Astrocyte (in vitro differentiated cells and primary cell): ENCODE measurements around the gene CACNA1C. TPM values are rescaled to one million over a fixed set of nuclear protein-coding genes. Genes with fewer than 3 reads are reported as not detected.
A peak's percentile ranks its signal among the peaks of the same experiment; 100 is the strongest.

Experiments used
- DNase-seq: peaks from one replicate; pipeline ENCODE4 v3.0.0-alpha.2; 2010; ENCODE audit warnings: low read depth
- FAIRE-seq: peaks from 2 replicates; lab custom pipeline; 2011; peaks lifted over from hg19 to GRCh38; lab: Jason Lieb, UNC
- H2AFZ ChIP-seq: 2 replicates; pipeline ENCODE4 v1.6.0; 2012; ENCODE audit warnings: low read depth, low read length, inconsistent platforms
- H3K27ac ChIP-seq: 2 replicates; pipeline ENCODE4 v1.5.1; 2011; ENCODE audit warnings: low read depth, low read length, inconsistent platforms
- H3K27me3 ChIP-seq: 2 replicates; pipeline ENCODE4 v1.6.0; 2011; ENCODE audit warnings: low read length, inconsistent platforms; ENCODE audit not compliant: insufficient read depth
- H3K36me3 ChIP-seq: 2 replicates; pipeline ENCODE4 v1.5.1; 2011; ENCODE audit warnings: low read length, inconsistent platforms; ENCODE audit not compliant: insufficient read depth
- H3K4me1 ChIP-seq: 2 replicates; pipeline ENCODE4 v1.5.1; 2011; ENCODE audit warnings: low read length, inconsistent platforms; ENCODE audit not compliant: insufficient read depth
- H3K4me2 ChIP-seq: 2 replicates; pipeline ENCODE4 v1.6.0; 2012; ENCODE audit warnings: low read length, inconsistent platforms
- H3K4me3 ChIP-seq: 2 replicates; pipeline ENCODE4 v1.5.1; 2011; ENCODE audit warnings: low read depth, mild to moderate bottlenecking, low read length, inconsistent platforms; ENCODE audit not compliant: insufficient read depth
- H3K79me2 ChIP-seq: 2 replicates; pipeline ENCODE4 v1.6.0; 2012; ENCODE audit warnings: mild to moderate bottlenecking, low read length, inconsistent platforms; ENCODE audit not compliant: insufficient read depth
- H3K9ac ChIP-seq: 2 replicates; pipeline ENCODE4 v1.6.0; 2012; ENCODE audit warnings: mild to moderate bottlenecking, low read length, inconsistent platforms
- H3K9me3 ChIP-seq: 2 replicates; pipeline ENCODE4 v1.5.1; 2012; ENCODE audit warnings: low read depth, mild to moderate bottlenecking, low read length, inconsistent platforms; ENCODE audit not compliant: insufficient read depth
- H4K20me1 ChIP-seq: 2 replicates; pipeline ENCODE4 v1.6.0; 2012; ENCODE audit warnings: low read length, inconsistent platforms; ENCODE audit not compliant: insufficient read depth
- H3K27ac Mint-ChIP-seq: one replicate; pipeline ENCODE4 v1.8.0; 2021; ENCODE audit warnings: mild to moderate bottlenecking, mixed read lengths; ENCODE audit not compliant: unreplicated experiment
- H3K27me3 Mint-ChIP-seq: one replicate; pipeline ENCODE4 v1.8.0; 2021; ENCODE audit warnings: low read depth, mixed read lengths; ENCODE audit not compliant: unreplicated experiment
- H3K36me3 Mint-ChIP-seq: one replicate; pipeline ENCODE4 v1.8.0; 2021; ENCODE audit warnings: low read depth, mixed read lengths; ENCODE audit not compliant: unreplicated experiment
- H3K4me1 Mint-ChIP-seq: one replicate; pipeline ENCODE4 v1.8.0; 2021; ENCODE audit warnings: low read depth, mixed read lengths; ENCODE audit not compliant: unreplicated experiment
- H3K4me3 Mint-ChIP-seq: one replicate; pipeline ENCODE4 v1.8.0; 2021; ENCODE audit warnings: mild to moderate bottlenecking, moderate library complexity, mixed read lengths; ENCODE audit not compliant: unreplicated experiment
- H3K9me3 Mint-ChIP-seq: one replicate; pipeline ENCODE4 v1.8.0; 2021; ENCODE audit warnings: mild to moderate bottlenecking, mixed read lengths; ENCODE audit not compliant: unreplicated experiment
- CTCF ChIP-seq: IDR thresholded peaks from 2 replicates; pipeline ENCODE4 v1.5.1; 2011; ENCODE audit warnings: low read depth, mild to moderate bottlenecking, inconsistent platforms, low read length, moderate library complexity; ENCODE audit not compliant: insufficient read depth
- EZH2 ChIP-seq: IDR thresholded peaks from 2 replicates; pipeline ENCODE4 v1.6.1; 2012; ENCODE audit warnings: mild to moderate bottlenecking, low read length, inconsistent platforms; ENCODE audit not compliant: insufficient read depth
- total RNA-seq: library from RNA; stranded (reverse); gene quantifications from 2 replicates; pipeline ENCODE4 v1.2.1, GENCODE V29; 2021

CACNA1C gene
- total RNA-seq, 1 donor from 2014 or later, result 2.1 TPM

DNA sequence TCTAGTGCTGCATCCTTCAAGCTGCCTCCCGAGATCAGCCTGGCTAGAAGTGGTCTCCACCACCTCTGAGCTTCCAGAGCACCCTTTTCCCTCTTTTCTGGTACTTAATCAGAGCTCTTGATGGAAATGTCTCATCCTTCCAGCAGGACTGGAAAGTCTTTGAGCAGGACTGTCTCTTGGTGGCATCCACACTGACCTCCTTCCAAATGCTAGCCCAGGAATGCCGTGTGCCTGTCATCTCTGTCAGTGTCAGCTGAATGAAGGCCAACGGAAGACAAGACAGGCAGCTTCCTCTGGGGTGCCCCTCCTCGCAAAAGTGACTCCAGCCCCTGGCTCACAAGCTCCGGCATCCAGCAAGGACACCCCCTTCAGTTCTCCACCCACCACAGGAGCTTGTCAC, 570.7 kb downstream of the CACNA1C start:
- Histone ChIP-seq H3K9me3 (no peaks in the 10 kb centered on the region), H4K20me1 (no peaks in the 10 kb centered on the region), H3K4me2 (no peak overlapping the region), H3K4me1 (no peaks in the 10 kb centered on the region), H3K79me2 (no peaks in the 10 kb centered on the region), H3K9ac (no peak overlapping the region), H2AFZ (no peak overlapping the region), H3K4me3 (no peak overlapping the region), H3K36me3 (no peaks in the 10 kb centered on the region), H3K27ac (no peak overlapping the region), H3K27me3 (no peaks in the 10 kb centered on the region)
- FAIRE-seq (no peak), DNase-seq (no peak)
- H3K4me3 Mint-ChIP-seq, result no peak overlapping the region
- TF ChIP-seq CTCF (no peak), EZH2 (no peak)
- peaks cover 23% of the 10 kb centered on the region for H3K4me1 Mint-ChIP-seq
- no peak overlapping the region for H3K27ac Mint-ChIP-seq
- no peaks in the 10 kb centered on the region for H3K36me3 Mint-ChIP-seq
- H3K9me3 Mint-ChIP-seq, result peaks cover 7% of the 10 kb centered on the region
- H3K27me3 Mint-ChIP-seq, result peaks cover 36% of the 10 kb centered on the region

GRCh38 chr12:2624543-2625288, 571.9 kb downstream of the CACNA1C start:
- H3K27ac Mint-ChIP-seq, result no peak overlapping the region

More at GRCh38 chr12:2624543-2625288, 571.9 kb downstream of the CACNA1C start:
- H3K27me3 ChIP-seq, result no peaks in the 10 kb centered on the region
- H3K9me3 ChIP-seq, result no peaks in the 10 kb centered on the region
- no peaks in the 10 kb centered on the region for H4K20me1 ChIP-seq
- Mint-ChIP-seq H3K9me3 (peaks cover 7% of the 10 kb centered on the region), H3K4me3 (no peak overlapping the region), H3K27me3 (peaks cover 36% of the 10 kb centered on the region), H3K4me1 (peaks cover 13% of the 10 kb centered on the region), H3K36me3 (no peaks in the 10 kb centered on the region)
- peak; percentile 3 for DNase-seq
- H2AFZ ChIP-seq, result no peak overlapping the region
- FAIRE-seq, result no peak
- no peaks in the 10 kb centered on the region for H3K36me3 ChIP-seq
- TF ChIP-seq EZH2 (no peak), CTCF (peak; percentile 42)
- no peaks in the 10 kb centered on the region for H3K79me2 ChIP-seq
- no peak overlapping the region for H3K4me3 ChIP-seq
- H3K9ac ChIP-seq, result no peak overlapping the region
- H3K4me1 ChIP-seq, result no peaks in the 10 kb centered on the region
- H3K27ac ChIP-seq, result no peak overlapping the region
- no peak overlapping the region for H3K4me2 ChIP-seq
